Body of pancreas (tissue), 4 donors: Measurements from ENCODE around the gene ABI3BP. TPM values are rescaled to one million over a fixed set of nuclear protein-coding genes. Genes with fewer than 3 reads are reported as not detected.
"Not testable (repeated sequence)": the region's sequence is repeated elsewhere in the genome, so short reads cannot be mapped to it uniquely, and the experiment has no call there.

ENCODE experiments used
- ATAC-seq: fragments of 150-250 bp; one replicate; pipeline ENCODE4 v1.9.1; 2016
- DNase-seq, 4 donors: peaks; one replicate each; pipeline ENCODE4 v3.0.0-alpha.2; 2019
- H3K27ac ChIP-seq, 4 donors: fragments of 200-600 bp; sonication (generic); 1 replicate in 3 of 4; 2 replicates in 1 of 4; pipeline versions ENCODE4 v1.5.1 to v1.6.1; 2016 to 2019; ENCODE audit warnings: mild to moderate bottlenecking in 1 of 4, mixed read lengths in 1 of 4, moderate library complexity in 1 of 4
- H3K27me3 ChIP-seq, 2 donors: fragments of 200-600 bp; sonication (generic); one replicate each; pipeline ENCODE4 v1.6.0; 2016; ENCODE audit warnings: mild to moderate bottlenecking in 1 of 2
- H3K36me3 ChIP-seq, 2 donors: fragments of 200-600 bp; sonication (generic); replicated peaks in 1 of 2; 2 replicates each; pipeline ENCODE4 v1.5.1; 2016; ENCODE audit warnings: low read depth in 2 of 2; ENCODE audit not compliant: insufficient read depth in 1 of 2
- H3K4me1 ChIP-seq: fragments of 200-600 bp; sonication (generic); one replicate; pipeline ENCODE4 v1.6.0; 2016
- H3K4me3 ChIP-seq, 2 donors: fragments of 200-600 bp; sonication (generic); 1 replicate in 1 of 2; 2 replicates in 1 of 2; pipeline ENCODE4 v1.5.1; 2016 to 2019
- H3K9me3 ChIP-seq, 3 donors: fragments of 200-600 bp; sonication (generic); 1 replicate in 2 of 3; 2 replicates in 1 of 3; pipeline ENCODE4 v1.5.1; 2016
- POLR2A ChIP-seq, 3 donors: fragments of 450-650 bp; IDR thresholded peaks; one replicate each; pipeline ENCODE4 v1.6.1; 2016; ENCODE audit warnings: antibody characterized with exemption in 3 of 3, mild to moderate bottlenecking in 2 of 3
- WGBS, 2 donors: methylation state at CpG; one replicate each; pipeline ENCODE4 v1.1.5; 2017; 5-methylcytosine and 5-hydroxymethylcytosine counted together
- intact Hi-C: fragments of 100-400 bp; cut with DNase I; formaldehyde crosslinking; loops from one replicate; pipeline ENCODE4 v1.15.1; 2023
- total RNA-seq, 2 donors: library from RNA; depleted of rRNA; stranded (reverse); fragments of >200 nt; gene quantifications; one replicate each; pipeline ENCODE4 v1.1.0, GENCODE V29; 2016
- TF ChIP-seq, protein P1 (sequence below), 7 experiments: fragments of 450-650 bp in 4 of 7; fragments of 200-600 bp in 3 of 7; sonication (generic) in 3 of 7; IDR thresholded peaks; one replicate each; pipeline ENCODE4 v1.5.1; 2016 to 2019; ENCODE audit warnings: antibody characterized with exemption in 7 of 7

Gene ABI3BP
- total RNA-seq, 2 donors from 2014 or later, result 9.3 to 19.8 TPM

DNA sequence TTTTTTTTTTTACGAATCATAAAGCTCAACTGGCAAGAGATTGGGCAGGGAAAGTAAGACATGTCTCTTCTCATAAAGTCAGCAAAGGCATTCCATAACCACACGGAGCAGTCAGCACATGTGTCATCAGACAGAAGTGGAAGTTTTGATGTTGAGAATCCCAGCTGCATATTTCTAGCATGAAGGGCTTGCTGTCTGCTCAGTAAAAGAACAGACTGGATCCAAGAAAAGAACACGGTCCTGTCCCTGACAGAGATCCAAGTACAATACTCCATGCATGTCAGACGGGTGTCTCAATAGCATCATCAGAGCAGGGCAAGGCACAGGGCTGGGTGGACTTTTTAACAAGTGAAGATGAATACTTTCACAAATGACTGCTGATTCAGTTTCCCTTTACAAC is 38.2 kb downstream of the ABI3BP start:
- H3K27ac ChIP-seq, result no peak overlapping the region
- H3K9me3 ChIP-seq, result no peaks in the 10 kb centered on the region
- no peaks in the 10 kb centered on the region for H3K36me3 ChIP-seq
- 42 to 50% methylated on average over 4 of the region's 4 CpGs for WGBS, 2 donors
- no peak for TF ChIP-seq POLR2A (IDR thresholded peaks at IDR 0.05)
- TF ChIP-seq, protein P1, sequence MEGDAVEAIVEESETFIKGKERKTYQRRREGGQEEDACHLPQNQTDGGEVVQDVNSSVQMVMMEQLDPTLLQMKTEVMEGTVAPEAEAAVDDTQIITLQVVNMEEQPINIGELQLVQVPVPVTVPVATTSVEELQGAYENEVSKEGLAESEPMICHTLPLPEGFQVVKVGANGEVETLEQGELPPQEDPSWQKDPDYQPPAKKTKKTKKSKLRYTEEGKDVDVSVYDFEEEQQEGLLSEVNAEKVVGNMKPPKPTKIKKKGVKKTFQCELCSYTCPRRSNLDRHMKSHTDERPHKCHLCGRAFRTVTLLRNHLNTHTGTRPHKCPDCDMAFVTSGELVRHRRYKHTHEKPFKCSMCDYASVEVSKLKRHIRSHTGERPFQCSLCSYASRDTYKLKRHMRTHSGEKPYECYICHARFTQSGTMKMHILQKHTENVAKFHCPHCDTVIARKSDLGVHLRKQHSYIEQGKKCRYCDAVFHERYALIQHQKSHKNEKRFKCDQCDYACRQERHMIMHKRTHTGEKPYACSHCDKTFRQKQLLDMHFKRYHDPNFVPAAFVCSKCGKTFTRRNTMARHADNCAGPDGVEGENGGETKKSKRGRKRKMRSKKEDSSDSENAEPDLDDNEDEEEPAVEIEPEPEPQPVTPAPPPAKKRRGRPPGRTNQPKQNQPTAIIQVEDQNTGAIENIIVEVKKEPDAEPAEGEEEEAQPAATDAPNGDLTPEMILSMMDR (IDR thresholded peaks at IDR 0.05), result no peak
- H3K27me3 ChIP-seq, result no peaks in the 10 kb centered on the region
- intact Hi-C loops, result no loop called here
- peak; percentile 67 for ATAC-seq
- H3K4me3 ChIP-seq, result no peak overlapping the region
- no peaks in the 10 kb centered on the region for H3K4me1 ChIP-seq
- peak in 2 of 4 donors; percentile 17 to 39 for DNase-seq

DNA sequence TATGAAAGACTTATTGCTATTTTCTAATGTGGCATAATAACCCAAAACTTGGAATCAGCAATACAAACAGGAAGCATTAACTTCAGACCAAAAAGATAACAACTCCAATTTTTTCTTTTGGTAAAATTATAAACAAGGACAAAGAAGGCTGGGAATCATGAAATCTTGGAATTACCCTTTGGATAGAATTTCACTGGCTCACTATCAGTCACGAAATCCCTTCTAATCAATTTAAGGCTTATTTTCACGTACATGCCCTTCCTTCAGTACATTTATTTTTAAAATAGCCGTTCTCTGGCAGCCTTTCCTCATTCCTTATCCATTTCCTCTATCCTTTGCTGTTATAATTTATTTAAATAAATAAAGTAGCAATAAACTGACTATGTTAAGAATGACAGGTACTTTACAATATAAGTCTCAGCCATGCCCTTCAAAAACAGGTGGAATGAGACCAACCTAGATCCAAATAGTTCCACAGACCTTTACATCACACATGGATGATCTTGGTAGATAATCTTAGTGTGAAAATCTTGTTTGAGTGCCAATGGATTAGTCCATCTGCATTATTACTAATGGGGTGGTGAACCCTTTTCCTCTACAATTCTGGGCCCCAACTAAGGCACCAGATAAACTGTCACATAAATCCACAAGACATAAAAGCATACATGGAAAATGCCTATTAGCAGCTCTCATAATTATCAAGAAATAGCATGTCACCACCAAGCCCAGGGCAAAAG is 38.9 kb downstream of the ABI3BP start:
- Histone ChIP-seq H3K27me3 (no peaks in the 10 kb centered on the region), H3K36me3 (no peaks in the 10 kb centered on the region), H3K9me3 (no peaks in the 10 kb centered on the region), H3K4me1 (no peaks in the 10 kb centered on the region), H3K4me3 (no peak overlapping the region), H3K27ac (no peak overlapping the region)
- 41 to 45% methylated on average over 3 of the region's 3 CpGs for WGBS, 2 donors
- TF ChIP-seq, protein P1 (IDR thresholded peaks at IDR 0.05), result no peak
- no peak for TF ChIP-seq POLR2A (IDR thresholded peaks at IDR 0.05)
- ATAC-seq, result no peak
- intact Hi-C loops, result no loop called here
- no peak for DNase-seq

DNA sequence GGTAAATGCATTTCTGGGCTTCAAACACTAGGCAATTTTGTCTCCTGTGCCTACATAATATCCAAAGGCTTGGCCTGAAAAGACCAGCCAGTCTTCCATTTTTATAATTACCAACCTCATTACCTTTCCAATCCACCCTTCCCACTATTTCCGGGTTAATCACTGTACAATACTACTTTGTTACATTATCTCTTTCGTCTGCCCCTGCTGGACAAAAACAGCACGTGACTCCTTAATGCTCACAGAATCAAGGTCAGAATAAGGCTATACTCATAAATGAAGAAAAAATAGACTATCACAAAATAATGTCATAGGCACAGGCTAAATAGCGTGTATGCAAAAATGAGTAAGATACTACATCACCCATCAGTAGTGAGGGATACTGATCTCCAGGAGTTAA is 40.1 kb downstream of the ABI3BP start:
- ATAC-seq (no peak), DNase-seq (no peak)
- Histone ChIP-seq H3K27ac (no peak overlapping the region), H3K27me3 (no peaks in the 10 kb centered on the region), H3K36me3 (no peaks in the 10 kb centered on the region), H3K4me1 (no peaks in the 10 kb centered on the region), H3K9me3 (no peaks in the 10 kb centered on the region), H3K4me3 (no peak overlapping the region)
- 32 to 36% methylated on average over 4 of the region's 4 CpGs for WGBS, 2 donors
- TF ChIP-seq, protein P1 (IDR thresholded peaks at IDR 0.05), result no peak
- no peak for TF ChIP-seq POLR2A (IDR thresholded peaks at IDR 0.05)
- intact Hi-C loops, result no loop called here

DNA sequence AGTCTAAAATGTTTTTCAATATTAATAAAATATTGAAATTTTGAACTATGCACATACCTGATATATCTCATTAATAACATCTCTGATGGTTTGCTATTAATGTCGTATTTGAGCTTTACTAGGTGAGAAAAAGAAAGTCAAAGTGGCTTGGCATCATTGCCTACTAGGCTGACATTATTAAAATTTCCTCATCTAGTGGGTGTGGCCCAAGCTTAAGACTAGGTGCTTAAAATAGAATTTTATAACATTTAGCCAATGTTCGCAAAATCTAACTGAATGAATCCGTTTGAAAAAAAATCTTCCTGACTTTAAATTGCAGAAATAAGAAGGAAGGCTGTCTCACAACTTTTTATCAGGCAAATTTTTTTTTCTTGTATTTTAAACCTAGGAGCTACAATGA is 46.1 kb downstream of the ABI3BP start:
- ATAC-seq (no peak), DNase-seq (no peak)
- no peaks in the 10 kb centered on the region for H3K27me3 ChIP-seq
- no peak overlapping the region for H3K27ac ChIP-seq
- intact Hi-C loops, result no loop called here
- H3K36me3 ChIP-seq, result no peaks in the 10 kb centered on the region
- no peaks in the 10 kb centered on the region for H3K9me3 ChIP-seq
- H3K4me3 ChIP-seq, result no peak overlapping the region
- 65 to 69% methylated on average over 3 of the region's 3 CpGs for WGBS, 2 donors
- TF ChIP-seq, protein P1 (IDR thresholded peaks at IDR 0.05), result no peak
- TF ChIP-seq POLR2A (IDR thresholded peaks at IDR 0.05), result no peak
- no peaks in the 10 kb centered on the region for H3K4me1 ChIP-seq

DNA sequence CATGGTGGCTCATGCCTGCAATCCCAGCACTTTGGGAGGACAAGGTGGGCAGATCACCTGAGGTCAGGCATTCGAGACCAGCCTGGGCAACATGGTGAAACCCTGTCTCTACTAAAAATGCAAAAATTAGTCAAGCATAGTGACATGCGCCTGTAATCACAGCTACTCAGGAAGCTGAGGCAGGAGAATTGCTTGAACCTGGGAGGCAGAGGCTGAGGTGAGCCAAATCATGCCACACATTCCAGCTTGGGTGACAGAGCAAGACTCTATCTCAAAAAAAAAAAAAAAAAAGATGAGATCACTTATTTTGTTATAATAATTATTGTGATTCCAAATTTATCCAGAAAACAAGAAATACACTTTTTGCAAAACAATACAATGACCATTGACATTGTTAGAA is 47.1 kb downstream of the ABI3BP start:
- H3K27ac ChIP-seq, DNase-seq, H3K9me3 ChIP-seq, ATAC-seq, H3K4me1 ChIP-seq, H3K36me3 ChIP-seq, H3K27me3 ChIP-seq, H3K4me3 ChIP-seq, intact Hi-C loops: not testable (repeated sequence)
- 59 to 79% methylated on average over 2 of the region's 2 CpGs for WGBS, 2 donors
